Smooth muscle cell of the coronary artery (primary cell): ENCODE results near the gene FOCAD. TPM values are rescaled to one million over a fixed set of nuclear protein-coding genes. Genes with fewer than 3 reads are reported as not detected.

Experiments
- total RNA-seq: library from RNA; depleted of rRNA; stranded (reverse); fragments of >200 nt; gene quantifications from 2 replicates; pipeline ENCODE4 v1.2.3, GENCODE V29; 2014; ENCODE audit warnings: low replicate concordance

FOCAD gene, protein sequence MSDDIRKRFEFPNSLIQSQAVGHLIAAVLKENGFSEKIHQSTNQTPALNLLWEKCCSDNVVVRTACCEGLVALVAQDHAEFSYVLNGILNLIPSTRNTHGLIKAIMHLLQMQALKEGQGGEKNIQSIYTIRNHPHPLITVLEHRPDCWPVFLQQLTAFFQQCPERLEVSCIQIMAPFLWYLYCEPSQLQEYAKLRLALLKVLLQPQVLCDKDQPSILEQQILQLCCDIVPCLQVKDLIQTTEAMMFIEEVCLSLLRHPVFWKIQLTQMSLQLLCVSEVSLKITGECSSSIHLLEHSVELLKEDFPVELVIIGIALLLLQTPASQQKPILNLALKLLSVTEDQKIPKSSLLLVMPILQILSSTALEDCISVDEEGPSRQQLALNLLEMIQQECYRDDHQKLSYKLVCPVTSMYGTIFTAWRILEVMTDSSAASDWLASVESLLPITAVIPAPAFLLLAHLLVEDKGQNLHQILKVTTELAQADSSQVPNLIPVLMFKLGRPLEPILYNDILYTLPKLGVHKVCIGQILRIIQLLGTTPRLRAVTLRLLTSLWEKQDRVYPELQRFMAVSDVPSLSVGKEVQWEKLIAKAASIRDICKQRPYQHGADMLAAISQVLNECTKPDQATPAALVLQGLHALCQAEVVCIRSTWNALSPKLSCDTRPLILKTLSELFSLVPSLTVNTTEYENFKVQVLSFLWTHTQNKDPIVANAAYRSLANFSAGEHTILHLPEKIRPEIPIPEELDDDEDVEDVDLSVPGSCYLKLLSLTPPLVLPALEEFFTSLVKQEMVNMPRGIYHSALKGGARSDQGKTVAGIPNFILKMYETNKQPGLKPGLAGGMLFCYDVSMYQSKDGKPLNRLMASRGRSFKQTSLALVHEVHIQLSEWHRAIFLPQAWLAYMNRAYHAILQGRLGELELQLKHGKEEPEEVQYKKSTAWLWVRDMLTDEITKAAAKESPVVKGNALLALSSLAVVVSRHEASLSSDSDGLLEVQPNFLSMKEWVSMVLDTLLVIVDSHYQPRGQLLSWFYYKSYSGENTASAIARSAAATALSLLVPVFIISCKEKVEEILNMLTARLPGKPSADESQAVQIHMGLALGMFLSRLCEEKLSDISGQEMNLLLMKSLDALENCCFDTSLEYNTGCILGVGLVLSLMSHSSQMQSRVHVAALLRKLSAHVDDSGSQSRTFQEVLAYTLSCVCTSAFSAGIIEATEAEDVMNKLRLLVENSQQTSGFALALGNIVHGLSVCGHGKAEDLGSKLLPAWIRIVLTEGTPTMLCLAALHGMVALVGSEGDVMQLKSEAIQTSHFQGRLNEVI (N-terminal part only)
- total RNA-seq, result 58.3 and 121 TPM in 2 replicates

DNA sequence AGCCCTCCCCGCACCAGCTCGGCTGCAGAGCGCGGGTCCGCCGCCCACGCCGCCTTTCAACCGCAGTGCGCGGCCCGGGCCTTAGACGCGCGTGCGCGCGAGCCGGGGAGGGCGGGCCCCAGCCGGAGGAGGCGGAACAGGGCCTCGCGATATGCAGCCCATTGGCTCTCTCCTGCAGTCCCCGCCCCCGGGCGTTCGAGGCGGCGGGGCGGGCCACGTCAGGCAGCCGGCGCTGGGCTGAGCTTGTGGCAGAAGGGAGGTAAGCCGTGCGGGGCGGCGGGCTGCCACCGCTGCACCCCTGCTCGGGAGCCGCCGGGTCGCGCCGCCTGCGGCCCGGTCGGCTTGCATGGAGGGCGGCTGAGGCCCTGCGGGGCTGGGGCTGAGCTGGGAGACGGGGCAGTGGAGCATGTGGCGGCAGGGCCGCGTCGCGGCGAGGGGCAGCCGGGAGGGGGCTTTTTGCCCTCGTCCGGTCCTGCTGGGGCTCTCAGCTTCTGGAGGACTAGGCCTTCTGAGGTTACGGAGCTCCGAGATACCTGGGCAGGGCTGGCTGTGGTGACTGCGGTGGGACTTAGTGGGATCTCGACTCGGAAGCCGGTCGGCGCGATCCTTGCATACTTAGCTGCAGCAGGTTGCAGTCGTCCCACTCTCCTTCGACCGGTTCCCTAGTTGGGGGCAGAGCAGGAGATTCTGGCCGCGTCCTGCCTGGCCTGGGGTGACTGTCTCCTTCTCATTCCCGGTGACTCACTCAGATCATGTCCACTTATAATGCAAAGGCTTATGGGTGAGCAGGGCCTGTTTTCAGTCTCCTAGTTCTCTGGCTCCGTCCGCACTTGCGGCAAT is at the start of gene FOCAD:
Gene FOCAD (plus strand): TSS at position 225 of the 840 bp plus-strand sequence. CDS start 31,095 bp downstream, outside the sequence.

DNA sequence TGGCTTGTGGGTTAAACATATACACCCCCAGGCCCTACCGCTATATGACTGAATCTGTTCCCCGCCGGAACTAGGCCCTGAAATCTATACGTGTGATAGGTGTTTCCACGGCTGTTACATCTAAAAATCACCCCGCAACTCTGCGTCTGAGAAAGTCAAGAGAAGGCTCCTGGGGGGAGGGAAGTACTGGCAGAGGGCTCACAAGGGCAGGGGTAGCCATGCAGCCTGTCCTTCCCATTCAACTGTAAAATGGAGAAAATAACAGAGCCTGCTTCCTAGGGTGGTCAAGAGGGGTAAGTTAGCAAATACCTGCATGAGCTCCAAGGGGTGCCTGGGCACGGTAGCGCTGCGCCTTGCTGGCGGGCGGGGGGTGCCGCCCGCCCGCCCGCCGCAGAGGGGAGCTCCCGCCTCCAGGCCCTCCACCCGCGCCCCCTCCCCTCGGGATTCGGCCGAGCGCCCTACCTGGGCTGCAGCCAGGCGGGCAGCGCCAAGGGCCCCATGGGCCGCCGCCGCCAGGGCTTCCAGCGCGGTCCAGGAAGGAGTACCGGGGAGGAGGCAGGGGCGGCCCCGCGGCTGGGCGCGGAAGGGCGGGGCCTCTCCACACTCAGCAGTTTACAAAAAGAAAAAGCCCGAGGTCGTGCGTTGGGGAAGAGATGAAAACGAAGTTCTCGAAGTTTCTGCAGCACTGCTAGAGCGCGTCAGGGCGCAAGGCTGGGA is 347.2 kb downstream of the FOCAD start, which contains the start of gene HACD4:
Gene HACD4 (minus strand): TSS at position 550 of the 717 bp plus-strand sequence. CDS start 50 bp downstream, at position 500.

Other genes with a start within 250 kb of the FOCAD start
- gene MLLT3, start 61.8 kb upstream of the FOCAD start, total RNA-seq, result 18.4 and 39.4 TPM in 2 replicates